HG02588 (cell line): Measurements from ENCODE around the gene SRSF4.
"Not testable (repeated sequence)": the region's sequence is repeated elsewhere in the genome, so short reads cannot be mapped to it uniquely, and the experiment has no call there.

Source experiments
- ATAC-seq: cut with Tn5 transposase; IDR thresholded peaks from one replicate; pipeline ENCODE4 v1.9.1; 2021; ENCODE audit warnings: mild to moderate bottlenecking, moderate library complexity; ENCODE audit not compliant: unreplicated experiment

Gene SRSF4

DNA sequence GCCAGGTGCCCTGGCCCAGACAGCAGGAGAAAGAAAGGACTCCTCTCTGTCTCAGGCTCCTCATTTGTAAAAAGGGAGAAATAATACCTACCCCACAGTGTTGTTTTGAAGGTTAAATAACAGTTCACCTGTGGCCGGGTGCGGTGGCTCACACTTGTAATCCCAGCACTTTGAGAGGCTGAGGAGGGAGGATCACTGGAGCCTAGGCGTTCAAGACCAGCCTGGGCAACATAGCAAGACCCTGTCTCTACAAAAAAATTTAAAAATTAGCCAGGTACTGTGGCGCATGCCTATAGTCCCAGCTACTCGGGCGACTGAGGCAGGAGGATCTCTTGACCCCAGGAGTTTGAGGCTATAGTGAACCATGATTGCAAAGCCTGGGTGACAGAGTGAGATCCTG is 55.5 kb downstream of the SRSF4 start:
- no peak for ATAC-seq

DNA sequence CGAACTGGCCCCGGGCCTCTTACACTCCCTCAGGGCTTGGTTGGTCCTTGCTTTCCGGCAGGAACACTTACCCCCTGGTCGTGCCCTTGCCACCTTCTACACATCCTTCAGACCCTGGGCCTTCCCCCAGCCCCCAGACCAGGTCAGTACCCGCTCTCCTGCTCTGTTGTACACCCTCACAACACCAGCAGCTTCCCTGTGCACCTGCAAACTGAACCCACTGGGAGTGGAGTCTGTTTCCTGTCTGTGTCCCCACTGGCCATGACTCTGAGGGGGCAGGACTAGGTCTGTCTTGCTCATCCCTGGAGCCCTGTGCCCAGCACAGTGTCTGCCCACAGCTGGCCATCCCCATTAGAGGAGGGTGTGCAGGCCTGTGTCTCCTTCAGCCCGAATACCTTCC is 55.9 kb downstream of the SRSF4 start:
- ATAC-seq = no peak

DNA sequence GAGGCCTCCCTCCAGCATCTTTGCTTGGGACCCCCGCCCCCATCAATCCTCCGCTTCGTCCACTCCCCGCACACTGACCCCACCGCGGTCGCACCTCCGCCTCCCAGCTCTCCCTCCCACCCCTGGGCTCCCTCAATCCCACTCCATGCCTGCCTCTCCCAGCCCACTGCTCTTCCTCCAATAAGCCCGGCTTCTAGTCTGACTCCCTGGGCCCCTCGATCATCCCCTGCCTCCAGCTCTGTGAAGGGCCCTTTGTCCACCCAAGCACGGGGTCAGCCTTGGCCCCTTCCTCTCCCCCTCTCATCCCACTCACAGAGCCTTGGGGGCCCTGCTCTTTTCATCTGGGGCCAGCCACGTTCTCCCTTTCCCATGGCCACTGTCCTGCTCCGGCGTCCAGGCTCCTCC is 56.5 kb downstream of the SRSF4 start:
- no peak for ATAC-seq

DNA sequence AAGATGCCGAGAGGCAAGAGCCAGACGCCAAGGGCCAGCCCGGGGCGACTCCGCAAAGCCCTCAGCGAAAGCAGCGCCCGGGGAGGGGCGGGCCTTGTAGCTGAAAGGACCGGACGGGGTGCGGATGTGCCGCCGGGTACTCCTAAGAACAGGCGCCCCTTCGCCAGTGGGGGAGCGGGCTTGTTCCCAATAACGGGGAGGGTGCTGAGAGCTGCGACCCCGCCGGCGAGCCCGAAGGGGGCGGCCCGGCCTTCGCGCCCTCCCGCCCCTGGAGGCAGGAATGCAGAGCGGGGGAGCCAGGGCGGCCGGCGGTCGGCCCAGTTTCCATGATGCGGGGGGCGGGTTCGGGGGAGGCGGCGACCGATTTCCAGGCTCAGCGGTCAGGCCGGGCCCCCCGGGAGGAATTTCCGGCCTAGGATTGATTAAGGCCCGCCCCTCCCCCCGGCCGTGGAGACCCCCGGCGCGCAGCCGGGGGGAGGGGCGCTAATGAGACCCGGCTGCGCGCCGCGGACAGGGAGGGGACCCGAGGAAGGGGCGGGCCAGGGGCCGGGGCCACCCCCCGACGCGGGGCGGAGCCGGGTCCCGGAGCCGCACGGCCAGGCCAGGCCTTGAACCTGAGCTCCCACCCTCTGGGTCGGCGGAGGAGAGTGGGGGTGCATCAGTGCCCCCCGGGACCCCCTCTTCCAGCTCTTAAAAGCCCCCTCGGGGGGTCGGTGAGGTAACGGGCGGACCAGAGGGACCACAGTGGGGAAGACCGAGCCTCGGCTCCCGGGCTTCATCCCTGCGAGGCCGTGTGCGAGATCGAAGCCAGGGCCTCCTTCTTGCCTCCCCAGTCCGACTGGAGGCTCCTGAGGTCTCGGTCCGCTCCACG is 57.1 kb downstream of the SRSF4 start:
- ATAC-seq = no peak

DNA sequence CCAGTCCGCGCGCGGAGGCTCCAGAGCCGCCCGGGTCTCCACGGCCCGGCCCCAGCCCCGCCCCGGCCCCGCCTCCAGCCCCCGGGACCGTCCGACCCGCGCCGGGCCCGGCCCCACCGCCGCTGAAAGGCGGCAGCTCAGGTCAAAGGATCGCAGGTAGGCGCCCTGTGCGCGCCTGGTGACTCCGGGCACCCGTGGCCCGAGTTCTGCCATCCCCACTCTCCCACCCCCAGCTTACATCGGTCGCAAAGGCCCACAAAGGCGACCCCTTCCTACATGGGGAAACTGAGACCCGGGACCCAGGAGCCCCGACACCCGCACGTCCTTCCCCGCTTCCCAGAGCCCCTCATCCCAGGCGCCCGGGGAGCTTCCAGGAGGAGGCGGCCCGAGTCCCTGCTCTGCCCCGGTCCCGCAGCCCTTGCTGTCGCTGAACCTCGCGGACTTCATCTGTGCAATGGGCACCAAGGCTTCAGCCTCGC is 57.8 kb downstream of the SRSF4 start, which contains the start of gene TMEM200B:
TSS of gene TMEM200B (minus strand) at position 17 of the 479 bp plus-strand sequence. CDS start 2,075 bp downstream, outside the sequence.
- no peak for ATAC-seq

DNA sequence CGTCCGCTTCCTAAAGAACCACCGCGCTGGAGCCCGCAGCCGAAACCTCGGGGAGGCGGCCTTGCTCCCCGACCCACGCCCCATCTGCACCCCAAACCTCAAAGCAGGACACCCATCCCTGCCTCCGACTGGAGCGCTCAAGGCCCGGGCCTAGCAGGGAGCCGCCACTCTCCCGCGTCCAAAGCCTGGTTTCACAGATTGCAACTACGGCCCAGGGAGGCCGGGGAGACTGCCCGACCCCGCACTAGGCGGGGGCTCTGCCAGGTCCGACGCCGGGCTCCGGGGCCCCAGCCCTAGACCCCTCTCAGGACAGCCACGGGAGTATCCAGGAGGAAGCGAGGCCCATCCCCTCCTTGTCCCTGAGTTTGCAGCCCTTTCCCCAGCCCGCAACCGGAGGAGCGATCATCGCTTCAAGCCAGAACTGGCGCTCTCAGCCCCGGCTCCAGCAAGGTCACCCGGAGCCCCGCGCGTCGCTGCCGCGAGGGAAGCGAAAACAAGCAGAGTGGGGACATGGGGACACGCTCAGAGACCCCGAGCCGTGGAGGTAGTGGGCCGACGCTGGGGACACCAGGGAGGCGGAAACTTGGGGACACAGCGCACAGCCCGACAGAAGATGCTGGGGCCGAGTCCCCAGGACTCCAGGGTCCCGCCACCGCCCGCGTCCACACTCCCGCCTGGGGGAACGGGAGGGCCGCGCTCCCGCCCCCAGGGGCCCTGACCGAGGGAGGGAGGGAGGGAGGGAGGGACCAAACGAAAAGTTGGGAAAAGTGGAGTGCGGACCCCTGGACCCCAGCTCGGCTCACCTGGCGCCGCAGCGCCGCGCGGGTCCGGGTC is 58.4 kb downstream of the SRSF4 start:
- ATAC-seq = no peak

DNA sequence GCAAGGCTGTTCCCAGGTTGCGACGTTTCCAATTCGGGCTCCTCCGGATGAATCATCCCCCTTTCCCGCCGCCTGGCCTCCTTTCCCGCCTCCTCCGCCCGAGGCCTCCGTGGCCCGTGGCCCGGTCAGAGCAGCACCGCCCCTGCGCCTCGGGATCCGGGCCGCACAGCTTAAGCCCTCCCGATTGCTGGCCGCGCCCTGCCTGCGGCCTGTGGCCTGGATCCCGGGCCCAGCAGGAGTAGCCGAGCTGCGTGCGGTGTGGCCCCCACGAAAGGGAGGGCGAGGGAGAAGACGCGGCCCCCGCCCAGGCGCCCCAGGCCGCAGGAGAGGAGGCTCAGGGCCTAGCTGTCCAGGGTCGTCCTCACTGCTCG is 59.0 kb downstream of the SRSF4 start:
- ATAC-seq = no peak

DNA sequence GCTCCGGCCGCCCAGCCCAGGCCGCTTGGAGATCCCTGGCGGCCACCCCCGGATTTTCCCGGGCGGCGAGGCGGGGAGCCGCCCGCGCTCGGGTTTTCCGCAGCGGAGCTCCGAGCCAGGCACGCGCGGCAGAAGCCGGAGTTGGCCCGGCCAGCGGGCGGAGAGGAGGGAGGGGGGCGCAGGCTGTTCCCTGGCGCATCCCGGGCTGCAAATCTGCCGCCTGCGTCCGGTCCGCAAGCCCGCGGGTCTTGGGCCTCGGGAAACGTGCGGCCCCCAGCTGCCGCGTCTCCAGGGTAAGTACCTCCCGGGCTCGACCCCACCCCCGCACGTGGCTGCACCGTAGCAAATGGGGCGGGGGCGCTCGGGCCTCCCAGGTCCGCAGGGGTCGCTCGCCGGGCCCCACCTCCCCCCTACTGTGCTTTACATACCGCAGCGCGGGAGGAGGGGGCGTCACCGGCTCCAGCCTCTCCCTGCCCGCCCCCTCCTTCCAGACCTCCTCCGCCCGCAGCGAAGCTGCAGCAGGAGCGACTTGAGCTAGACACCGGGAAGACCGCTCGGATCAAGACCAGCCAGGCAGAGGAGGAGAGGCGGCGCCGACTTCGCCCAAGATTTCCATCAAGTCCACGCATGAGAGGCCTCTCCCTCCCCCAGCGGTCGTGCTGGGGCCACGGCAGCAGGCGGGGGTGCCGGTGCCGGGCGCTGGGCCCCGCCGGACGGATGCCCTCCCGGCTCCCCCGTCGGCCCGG is 59.6 kb downstream of the SRSF4 start:
- ATAC-seq = no peak

DNA sequence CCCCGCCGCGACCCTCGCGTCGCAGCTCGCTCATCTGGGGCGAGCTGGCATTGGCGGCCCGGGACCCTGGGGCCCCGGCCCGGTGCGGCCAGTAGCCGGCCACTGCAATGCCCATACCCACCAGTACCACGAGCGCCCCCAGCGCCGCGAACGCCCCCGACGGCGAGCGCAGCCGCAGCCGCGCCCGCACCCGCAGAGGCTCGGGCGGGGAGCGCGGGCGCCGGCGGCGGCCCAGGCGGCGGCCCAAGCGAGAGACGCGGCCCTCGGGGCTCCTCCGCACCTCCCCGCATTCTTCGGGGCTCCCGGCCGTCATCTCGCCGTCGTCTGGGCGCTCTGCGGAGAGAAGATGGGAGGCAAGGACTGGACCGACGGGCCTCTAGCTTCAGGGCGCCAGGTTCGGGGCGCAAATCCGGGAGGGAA is 60.2 kb downstream of the SRSF4 start:
- no peak for ATAC-seq

DNA sequence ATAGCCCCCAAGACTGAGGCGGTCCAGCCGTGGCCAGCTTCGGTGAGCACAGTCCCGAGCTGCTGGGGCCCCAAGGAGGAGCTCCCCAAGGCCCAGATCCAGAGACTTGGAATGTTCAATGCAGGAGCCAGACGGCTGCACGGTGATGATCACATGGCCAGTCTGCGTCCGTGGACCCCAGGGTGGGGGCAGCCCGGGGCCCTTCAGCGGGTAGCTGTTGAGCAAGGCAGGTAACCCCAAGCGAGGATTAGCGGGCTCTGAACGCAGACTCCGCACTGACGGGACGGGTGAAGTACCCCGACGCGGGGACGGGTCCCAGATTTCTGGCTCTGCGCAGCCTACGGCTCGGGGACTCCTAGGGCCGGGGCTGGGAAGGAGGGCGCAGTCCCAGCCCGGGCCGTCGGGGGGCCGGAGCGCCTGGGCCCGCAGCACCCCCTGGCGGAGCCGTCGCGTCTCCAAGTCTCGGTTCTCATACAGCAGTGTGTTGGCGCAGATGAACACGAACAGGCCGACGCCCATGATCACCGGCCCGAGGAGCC is 60.7 kb downstream of the SRSF4 start:
- no peak for ATAC-seq

DNA sequence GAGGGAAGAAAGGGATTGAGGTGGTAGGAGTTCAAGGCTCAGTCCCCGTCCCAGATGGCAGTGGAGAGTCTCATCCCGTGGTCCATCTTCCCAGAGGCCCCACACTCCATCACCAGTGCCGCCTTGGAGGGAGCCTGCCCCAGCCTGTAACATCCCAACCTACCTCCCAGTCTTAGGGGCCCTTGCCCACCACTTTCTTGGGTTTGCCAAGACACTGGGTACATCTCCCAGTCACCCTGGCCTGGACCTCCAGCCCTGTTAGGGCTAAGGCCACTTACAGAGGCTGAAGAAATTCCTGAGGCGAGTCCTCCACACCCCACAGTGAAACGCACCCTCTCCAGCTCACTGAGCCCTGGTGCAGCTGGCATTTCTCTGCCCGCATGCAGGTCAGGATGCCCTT is 61.3 kb downstream of the SRSF4 start:
- ATAC-seq = no peak

DNA sequence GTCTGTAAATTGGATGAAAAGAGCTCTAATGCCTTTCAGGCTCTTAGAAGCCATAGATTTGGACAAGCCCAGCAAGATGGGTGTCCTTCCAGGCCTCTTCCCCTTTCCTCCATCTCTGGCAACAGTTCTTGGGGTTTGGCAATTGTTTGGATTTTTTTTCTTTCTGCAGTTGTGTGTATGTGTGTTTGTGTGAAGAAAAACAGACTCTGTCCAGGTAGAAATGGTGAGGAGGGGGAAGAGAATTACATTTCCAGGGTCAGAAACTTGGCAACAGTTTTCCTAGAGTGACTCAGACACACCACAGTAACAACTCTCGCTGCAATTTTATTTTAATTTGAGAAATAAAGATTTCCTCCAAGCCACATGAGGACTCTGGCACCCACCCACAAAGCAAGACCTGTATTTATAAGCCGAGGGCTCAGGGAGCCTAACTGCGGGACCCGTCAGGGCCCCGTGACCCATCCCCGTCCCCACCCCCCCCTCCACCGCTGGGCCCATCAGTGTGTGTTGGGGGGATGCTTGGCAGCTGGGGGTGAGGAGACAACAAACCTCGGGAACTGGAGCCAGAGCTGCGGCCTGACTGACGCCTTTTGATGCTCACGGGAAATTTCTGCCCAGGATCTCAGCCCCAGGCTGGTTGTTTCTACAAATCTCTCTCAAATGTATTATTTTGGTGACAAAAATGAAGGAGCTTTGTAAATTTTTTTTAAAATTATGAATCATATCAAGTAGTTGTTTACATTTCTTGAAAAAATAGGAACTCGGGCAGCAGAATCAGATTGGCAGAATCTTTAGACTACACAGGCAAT is 62.4 kb downstream of the SRSF4 start:
- ATAC-seq = no peak

DNA sequence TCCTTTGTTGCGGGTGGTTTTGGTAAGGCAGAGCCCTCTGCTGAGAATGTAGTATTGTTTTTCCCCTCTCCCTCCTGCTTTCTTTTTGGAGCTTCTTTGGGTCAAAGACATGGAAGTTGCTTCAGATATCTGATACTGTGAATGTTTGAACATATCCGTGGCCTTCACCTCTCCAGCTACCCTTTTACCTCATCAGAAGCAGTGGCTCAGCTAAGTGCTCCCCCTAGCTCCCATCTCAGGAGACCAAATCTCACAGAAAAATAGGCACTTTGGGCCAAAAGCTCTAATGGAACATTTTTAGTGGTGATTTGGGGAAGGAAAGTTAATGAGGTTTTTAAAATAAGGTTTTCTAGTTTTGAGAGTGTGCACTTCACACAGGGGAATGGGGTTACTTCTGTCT is 64.3 kb downstream of the SRSF4 start:
- no peak for ATAC-seq

DNA sequence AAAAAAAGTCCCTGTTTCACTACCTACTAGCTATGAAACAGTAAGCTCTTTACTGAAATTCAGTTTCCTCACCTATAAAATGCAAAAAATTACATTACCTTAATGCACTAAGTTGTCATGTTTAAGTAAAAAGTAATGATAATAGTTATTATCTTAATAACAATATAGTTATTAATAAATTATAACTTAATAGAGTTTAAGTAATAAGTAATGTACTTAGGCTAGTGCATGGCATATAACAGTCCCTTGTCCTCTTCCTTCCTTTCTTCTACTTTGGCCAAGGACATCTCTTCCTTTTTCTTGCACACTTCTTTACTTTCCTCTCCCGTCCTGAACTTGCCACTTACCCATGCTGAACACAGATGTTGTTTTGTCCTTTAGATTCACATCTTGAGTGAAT is 67.0 kb downstream of the SRSF4 start:
- ATAC-seq = no peak

DNA sequence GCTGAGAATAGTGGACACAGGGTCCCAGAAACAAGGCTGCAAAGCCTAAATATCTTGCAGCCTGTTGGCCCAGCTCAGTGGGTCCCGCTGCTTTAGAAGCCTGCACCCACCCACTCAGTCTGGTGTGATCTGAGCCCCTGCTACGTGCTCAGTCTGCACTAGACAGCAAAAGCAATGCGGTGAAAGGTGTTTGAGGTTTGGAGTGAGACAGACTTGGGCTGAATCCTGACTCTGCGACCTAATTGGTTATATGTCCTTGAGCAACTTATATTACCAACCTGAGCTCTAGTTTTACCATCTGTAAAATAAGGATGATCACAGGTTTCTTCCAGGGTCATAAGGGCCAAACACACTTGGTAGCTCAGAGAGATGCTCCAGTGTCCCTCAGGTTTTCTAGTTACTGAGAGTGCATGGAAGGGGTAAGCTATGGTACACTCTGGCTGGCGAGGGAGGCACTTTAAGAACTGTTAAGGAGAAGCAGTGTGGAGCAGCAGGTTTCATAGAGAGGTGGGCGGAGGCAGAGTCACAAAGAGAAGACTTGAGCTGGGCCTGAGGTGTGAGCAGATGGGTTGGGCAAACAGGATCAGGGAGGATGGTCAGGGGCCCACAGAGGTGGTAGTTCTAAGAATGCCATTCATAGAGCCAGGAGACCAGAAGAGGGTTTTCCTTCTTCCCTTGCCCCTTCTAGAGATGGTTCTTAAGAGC is 68.1 kb downstream of the SRSF4 start:
- ATAC-seq = no peak

DNA sequence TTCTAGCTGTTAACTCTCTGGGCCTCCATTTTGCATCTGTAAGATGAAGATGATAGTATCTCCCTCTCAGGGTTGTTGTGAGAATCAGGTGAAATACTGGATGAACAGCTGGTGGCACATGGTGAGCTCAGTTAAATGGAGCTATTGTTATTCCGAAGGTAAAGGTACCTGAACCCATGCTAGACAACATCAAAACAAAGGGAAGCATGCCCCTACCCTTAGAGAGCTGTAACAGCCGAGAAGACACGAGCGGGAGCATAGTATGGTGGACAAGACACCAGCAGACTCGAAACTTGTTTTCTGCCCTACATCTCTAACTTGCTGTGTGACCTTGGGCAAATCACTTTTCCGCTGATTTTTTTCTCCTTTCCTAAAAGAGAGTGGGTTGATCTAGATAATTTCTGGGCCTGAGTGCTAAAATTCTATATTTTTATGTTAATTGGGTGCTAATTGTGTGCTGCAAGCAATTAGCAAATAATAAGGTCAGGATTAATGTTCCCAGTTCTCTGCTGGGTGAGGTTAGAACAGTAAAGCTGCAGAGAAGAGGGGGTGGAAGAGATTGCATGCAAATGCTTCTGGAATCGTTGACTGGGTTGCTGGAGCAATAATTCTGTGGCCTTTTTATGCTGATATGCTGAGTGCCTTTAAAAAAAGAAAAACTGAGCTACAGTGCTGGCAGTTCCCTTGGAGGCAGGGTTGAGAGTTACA is 68.8 kb downstream of the SRSF4 start:
- no peak for ATAC-seq

DNA sequence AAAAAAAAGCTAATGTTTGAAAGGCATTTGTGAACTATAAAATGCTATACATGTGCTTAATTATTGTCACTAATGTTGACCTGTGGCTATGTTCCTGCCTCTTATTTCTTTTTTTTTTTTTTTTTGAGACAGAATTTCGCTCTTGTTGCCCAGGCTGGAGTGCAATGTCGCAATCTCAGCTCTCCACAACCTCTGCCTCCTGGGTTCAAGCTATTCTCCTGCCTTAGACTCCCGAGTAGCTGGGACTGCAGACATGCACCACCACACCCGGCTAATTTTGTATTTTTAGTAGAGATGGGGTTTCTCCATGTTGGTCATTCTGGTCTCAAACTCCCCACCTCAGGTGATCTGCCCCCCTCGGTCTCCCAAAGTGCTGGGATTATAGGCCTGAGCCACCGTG is 73.7 kb downstream of the SRSF4 start:
- ATAC-seq = not testable (repeated sequence)

DNA sequence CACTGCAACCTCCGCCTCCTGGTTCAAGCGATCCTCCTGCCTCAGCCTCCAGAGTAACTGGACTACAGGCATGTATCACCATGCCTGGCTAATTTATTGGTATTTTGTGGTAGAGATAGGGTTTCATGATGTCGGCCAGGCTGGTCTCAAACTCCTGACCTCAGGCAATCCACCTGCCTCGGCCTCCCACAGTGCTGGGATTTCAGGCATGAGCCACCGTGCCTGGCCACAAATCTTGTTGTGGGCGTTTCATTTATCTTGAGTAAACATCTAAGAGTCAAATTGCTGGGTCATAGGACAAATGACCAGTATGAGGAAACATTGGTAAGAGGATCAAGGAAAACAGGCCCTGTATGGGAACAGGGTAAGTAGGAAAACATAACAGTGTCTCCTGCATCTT is 75.9 kb downstream of the SRSF4 start:
- no peak for ATAC-seq

DNA sequence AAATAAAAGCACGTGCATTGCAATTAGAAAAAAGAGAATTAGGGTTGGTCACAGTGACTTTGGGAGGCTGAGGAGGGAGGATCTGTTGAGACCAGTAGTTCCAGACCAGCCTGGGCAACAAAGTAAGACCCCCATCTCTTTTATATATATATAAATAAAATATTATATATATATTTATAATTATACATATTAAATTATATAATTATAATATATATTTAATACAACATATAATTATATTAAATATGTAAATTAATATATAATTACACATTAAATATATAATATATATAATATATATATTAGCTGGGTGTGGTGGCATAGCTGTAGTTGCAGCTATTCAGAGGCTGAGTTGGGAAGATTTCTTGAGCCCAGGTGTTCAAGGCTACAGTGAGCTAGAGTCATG is 81.2 kb downstream of the SRSF4 start:
- no peak for ATAC-seq
